ENCODE data around the gene PBX2. TPM values are rescaled to one million over a fixed set of nuclear protein-coding genes. Genes with fewer than 3 reads are reported as not detected.
"Not testable (repeated sequence)": the region's sequence is repeated elsewhere in the genome, so short reads cannot be mapped to it uniquely, and the experiment has no call there.

The PBX2 gene
- total RNA-seq, 1 donor, result 49.5 TPM

DNA sequence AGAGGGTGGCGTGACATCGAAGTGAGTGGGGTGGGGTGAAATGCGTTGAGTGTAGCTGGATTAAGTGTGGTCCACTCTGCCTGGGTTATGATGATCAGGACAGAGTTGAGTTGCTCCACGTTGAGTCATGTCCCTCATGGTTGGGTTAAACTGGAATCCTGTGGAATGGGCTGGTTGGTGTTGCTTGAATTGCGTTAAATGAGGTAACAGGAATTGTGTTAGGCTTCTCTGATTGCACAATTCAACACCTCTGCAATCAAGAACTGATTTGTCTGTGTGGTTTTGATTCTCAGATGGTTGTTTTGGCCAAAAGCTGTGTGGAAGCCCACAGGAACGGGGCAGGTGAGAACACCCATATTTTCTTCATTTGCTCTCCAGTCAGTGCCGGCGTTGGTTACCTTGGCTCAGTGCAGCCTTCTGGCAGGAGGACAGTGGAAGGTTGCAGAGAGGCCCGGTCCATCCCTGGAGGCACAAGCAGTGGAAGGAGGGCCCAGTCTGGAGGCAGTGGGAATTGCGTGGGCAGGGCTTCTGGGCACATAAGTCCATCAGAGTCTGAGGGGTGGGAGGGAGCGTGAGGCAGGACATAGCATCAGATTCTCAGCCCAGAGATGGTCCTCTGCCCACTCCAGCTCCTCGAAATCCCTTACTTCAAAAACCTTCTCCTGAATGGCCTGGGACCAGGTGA lies 22.2 kb upstream of the PBX2 start:
- Histone ChIP-seq H3K27me3 (ENCODE audit: insufficient read depth, low read length) (no peaks in the 10 kb centered on the region), H3K9me3 (ENCODE audit: low read depth, low read length) (no peaks in the 10 kb centered on the region), H3K4me3 (ENCODE audit: low read length) (no peak overlapping the region), H3K4me1 (ENCODE audit: insufficient read depth, low read length) (no peaks in the 10 kb centered on the region)

DNA sequence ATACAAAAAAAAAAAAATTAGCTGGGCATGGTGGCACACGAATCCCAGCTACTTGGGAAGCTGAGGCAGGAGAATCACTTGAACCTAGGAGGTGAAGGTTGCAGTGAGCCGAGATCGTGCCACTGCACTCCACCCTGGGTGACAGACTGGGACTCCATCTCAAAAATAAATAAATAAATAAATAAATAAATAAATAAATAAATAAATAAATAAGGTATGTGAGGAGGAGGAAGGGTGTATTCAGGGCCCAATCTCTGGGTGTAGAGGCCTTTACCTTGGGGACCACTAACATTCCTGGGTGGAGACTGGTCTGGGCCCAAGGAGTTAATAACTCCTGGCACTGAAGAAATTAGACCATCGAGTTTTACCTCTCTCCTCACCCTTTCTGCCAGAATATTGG lies 21.4 kb upstream of the PBX2 start:
- H3K9me3 ChIP-seq (ENCODE audit: low read depth, low read length); H3K4me3 ChIP-seq (ENCODE audit: low read length); H3K4me1 ChIP-seq (ENCODE audit: insufficient read depth, low read length): not testable (repeated sequence)

DNA sequence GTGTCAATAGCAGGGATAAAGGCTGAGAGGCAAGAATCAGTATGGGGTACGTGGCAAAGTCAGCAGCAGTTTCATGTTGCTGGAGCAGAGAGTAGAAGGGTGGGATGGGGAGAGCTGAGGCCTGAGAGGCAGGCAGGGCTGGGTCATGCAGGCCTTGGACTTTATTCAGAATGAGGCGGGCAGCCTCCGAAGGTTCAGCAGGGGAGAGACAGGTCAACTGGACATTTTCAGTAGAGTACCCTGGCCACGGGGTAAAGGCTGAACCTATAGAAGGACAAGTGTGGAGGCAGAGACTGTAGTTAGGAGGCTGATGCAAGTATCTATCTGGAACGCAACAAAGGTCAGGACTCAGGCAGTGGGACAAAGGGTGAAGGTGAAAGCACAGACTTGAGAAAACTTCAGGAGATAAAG lies 20.2 kb upstream of the PBX2 start:
- no peak overlapping the region for H3K4me3 ChIP-seq (ENCODE audit: low read length)
- H3K4me1 ChIP-seq (ENCODE audit: insufficient read depth, low read length), result no peaks in the 10 kb centered on the region
- H3K27me3 ChIP-seq (ENCODE audit: insufficient read depth, low read length), result no peaks in the 10 kb centered on the region
- H3K9me3 ChIP-seq (ENCODE audit: low read depth, low read length), result no peaks in the 10 kb centered on the region

More for the DNA sequence above, 21.4 kb upstream of the PBX2 start:
- H3K27me3 ChIP-seq (ENCODE audit: insufficient read depth, low read length), result not testable (repeated sequence)

DNA sequence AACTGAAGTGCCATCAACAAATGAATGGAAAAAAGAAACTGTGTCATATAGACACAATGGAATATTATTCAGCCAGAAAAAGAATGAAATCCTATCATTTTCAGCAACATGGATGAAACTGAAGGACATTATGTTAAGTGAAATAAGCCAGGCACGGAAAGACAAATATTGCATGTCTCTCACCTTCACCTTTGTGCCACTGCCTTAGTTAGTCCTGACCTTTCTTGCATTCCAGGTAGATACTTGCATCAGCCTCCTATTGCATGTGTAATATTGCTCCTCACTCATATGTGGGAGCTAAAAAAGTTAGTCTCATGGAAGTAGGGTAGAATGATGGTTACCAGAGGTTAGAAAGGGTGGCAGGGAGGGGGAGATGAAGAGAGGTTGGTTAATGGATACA lies 19.0 kb upstream of the PBX2 start:
- Histone ChIP-seq H3K4me3 (ENCODE audit: low read length) (no peak overlapping the region), H3K4me1 (ENCODE audit: insufficient read depth, low read length) (no peaks in the 10 kb centered on the region), H3K9me3 (ENCODE audit: low read depth, low read length) (no peaks in the 10 kb centered on the region), H3K27me3 (ENCODE audit: insufficient read depth, low read length) (no peaks in the 10 kb centered on the region)

DNA sequence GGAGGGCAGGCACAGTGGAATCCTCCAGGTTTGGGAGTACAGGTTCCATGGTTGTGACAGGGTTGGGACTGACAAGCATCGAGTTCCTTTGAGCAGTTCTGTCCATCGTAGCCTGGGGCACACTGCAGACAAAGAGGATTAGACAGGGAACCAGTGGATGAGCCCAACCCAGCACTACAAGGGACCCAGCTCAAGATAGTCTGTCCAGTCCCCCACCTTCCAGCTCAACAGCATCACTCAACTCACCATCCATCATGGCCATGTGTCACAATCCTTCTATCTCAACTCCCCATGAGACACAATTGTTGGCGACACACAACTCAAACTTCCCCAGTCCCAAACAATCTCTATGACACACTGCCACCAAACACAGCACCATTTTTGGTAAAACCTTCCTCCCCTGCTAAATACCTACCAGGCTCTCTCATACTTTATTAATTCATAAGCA lies 14.3 kb upstream of the PBX2 start:
- H3K27me3 ChIP-seq (ENCODE audit: insufficient read depth, low read length), result no peaks in the 10 kb centered on the region
- no peak overlapping the region for H3K4me3 ChIP-seq (ENCODE audit: low read length)
- no peaks in the 10 kb centered on the region for H3K4me1 ChIP-seq (ENCODE audit: insufficient read depth, low read length)
- H3K9me3 ChIP-seq (ENCODE audit: low read depth, low read length), result no peaks in the 10 kb centered on the region

DNA sequence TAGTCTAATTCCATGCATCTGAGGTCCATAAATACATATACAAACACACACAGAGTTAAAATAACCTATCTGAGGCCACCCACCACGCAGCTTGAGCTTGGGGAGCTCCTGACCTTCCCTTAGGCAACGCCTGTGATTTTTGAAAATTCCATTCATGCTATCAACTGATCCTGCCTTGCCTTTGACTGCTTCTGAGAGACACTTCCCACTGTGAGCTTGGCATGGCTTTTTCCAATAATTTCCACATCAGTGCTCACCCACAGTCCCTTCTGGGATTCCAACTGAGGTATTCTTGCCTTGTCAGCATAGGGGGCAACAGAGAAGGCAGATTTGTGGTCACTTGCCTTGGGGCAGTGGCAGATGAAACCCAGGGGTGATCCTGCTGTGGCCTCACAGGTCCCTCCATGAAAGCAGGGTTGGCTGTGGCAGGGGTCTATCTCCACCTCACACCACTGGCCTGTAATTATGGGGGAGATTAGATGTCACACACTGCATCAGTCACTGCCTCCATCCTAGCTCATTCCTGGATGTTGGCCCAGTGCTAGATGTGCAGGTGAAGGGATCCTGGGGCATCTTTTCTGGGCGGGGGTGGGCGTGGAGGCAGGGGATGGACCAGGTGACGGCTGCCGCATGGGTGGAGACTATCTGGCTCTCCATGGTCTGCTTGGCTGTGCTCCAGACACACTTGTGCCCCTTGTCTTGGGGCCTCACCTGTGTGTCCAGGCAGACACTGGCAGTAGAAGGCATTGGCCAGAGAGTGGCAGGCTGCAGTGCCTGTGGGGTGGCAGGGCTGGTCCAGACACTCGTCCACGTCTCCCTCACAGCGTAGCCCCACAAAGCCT lies 13.6 kb upstream of the PBX2 start:
- no peaks in the 10 kb centered on the region for H3K4me1 ChIP-seq (ENCODE audit: insufficient read depth, low read length)
- no peaks in the 10 kb centered on the region for H3K9me3 ChIP-seq (ENCODE audit: low read depth, low read length)
- H3K4me3 ChIP-seq (ENCODE audit: low read length), result no peak overlapping the region
- no peaks in the 10 kb centered on the region for H3K27me3 ChIP-seq (ENCODE audit: insufficient read depth, low read length)

DNA sequence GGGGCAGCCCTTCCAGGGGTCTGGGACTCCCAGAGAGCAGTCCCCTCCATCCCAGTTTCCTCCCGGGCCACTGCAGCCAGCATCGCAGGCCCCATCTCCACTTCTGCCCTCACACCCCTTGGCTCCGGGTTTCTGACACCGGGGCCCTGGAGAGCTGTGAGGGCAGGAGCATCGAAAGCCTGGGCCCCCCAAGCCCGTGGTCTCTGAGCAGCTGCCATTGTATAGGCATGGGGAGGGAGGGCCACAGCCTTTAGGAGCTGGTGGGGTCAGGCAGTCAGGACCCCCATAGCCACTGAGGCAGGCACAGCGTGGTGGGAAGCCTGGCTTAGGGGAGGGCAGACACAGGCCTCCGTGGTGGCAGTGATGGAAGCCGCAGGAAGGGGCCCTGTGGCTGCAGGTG lies 12.2 kb upstream of the PBX2 start:
- Histone ChIP-seq H3K9me3 (ENCODE audit: low read depth, low read length) (no peaks in the 10 kb centered on the region), H3K4me3 (ENCODE audit: low read length) (no peak overlapping the region), H3K4me1 (ENCODE audit: insufficient read depth, low read length) (peaks cover 2% of the 10 kb centered on the region), H3K27me3 (ENCODE audit: insufficient read depth, low read length) (no peaks in the 10 kb centered on the region)

DNA sequence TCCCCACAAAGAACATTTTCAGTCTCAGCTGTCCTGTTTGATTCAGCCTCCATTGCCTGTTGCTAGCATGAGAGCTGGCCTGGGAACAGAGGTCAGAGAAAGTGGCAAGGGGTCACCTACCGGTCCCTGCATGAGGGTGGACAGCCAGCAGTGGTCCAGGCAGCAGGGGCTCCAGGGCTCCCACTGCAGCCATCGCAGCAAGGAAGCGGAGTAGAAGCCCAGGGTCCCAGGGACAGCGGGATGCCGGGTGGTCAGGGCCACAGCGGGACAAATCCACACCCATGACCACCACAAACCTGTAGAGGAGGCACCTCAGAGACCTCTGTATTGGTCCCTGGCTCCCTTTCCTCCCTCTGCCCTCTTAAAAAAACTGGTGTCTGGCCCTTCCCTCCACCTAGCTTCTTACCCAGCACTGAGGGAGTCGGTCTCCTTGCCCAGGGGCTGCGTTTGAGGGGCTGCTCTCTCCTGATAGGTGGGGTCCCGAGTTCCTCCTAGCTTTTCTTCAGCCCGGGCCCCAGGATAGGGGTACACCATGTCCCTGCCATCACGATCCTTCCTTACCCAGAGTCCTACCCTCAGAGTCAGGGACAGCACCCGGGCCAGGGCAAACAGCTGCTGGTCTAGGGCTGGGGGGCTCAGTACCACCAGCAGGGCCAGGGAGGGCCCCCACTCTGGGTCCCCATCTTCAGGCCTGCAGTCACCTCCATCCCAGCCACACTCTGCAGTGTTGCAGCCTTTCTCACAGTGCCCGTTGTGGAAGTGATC lies 10.9 kb upstream of the PBX2 start:
- Histone ChIP-seq H3K9me3 (ENCODE audit: low read depth, low read length) (no peaks in the 10 kb centered on the region), H3K27me3 (ENCODE audit: insufficient read depth, low read length) (no peaks in the 10 kb centered on the region), H3K4me3 (ENCODE audit: low read length) (no peak overlapping the region), H3K4me1 (ENCODE audit: insufficient read depth, low read length) (peaks cover 12% of the 10 kb centered on the region)

DNA sequence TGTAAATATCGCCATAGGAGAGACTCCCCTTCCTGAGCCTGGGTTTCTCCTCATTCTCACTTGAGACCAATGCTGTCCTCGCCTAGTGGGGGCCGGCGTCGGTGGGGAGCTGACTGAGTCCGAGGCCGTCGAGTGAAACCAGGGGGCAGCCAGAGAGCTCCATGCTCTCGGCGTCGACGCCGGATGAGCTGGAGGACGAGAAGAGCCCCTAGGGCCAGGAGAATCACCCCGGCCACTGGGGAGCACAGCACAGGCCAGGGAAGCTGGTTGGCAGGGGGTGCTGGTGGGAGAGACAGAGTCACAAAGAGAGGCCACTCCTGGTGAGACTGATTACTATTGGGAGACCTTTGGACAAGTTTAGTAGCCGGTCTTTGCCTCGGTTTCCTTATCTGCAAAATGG lies 8.9 kb upstream of the PBX2 start:
- H3K4me1 ChIP-seq (ENCODE audit: insufficient read depth, low read length), result peaks cover 26% of the 10 kb centered on the region
- H3K4me3 ChIP-seq (ENCODE audit: low read length), result no peak overlapping the region
- no peaks in the 10 kb centered on the region for H3K9me3 ChIP-seq (ENCODE audit: low read depth, low read length)
- H3K27me3 ChIP-seq (ENCODE audit: insufficient read depth, low read length), result no peaks in the 10 kb centered on the region

DNA sequence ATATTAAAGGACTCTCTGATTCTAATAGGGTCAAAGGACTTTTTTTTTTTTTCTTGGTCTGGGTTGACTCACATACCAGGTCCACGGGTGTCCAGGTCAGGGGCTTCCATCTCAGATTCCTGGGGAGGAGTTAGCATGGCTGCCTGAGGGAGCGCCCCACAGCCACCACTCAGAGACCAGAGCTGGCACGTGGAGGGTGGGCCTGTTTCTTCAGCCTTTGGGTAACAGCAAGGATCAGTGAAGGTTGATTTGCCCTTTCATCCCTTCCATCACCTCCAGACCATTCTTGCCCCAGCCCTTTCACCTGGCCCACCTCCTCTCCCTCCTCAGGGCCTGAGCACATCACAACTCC lies 8.3 kb upstream of the PBX2 start:
- H3K9me3 ChIP-seq (ENCODE audit: low read depth, low read length), result no peaks in the 10 kb centered on the region
- peaks cover 32% of the 10 kb centered on the region for H3K4me1 ChIP-seq (ENCODE audit: insufficient read depth, low read length)
- H3K27me3 ChIP-seq (ENCODE audit: insufficient read depth, low read length), result no peaks in the 10 kb centered on the region
- H3K4me3 ChIP-seq (ENCODE audit: low read length), result no peak overlapping the region

DNA sequence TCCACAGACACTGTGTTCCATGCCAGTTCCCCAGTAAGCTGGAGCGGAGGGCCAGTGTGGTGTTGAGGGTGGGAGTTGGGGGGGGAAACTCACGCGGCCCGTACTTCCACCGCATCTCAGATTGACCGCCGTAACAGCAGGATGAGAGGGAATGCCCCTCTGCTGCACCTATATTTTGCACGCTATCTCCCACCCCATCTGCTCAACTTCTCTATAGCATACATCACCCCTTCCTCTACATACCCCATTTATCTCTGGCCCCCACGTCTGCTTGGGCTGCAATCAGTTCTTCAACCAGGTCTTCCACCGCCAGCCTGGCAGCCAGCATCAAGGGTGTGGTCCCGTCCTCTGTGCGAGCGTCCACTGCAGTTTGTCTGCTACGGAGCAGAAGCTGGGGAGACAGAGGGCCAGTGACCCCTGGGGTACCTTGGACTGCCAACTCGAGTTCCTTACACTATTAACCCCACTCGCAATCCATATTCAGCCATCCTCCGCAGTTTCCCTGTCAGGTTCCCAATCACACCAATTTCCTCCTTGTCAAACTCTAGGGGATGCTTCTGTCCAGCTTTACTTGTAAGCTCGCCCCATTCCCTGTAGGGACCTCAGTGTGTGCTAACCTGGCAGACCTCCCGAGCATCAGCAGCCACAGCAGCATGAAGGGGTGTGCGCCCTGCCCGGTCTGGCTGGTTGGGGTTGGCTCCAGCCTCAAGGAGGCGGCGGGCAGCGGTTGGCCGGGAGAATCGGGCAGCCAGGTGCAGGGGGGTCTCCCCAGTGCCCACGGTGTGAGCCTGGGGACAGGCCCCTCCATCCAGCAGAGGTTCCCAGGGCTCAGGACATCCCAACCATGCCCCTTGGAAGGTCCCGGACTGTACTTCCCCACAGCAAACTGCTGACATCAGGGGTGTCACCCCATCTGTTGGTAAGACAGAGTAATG lies 6.9 kb upstream of the PBX2 start:
- Histone ChIP-seq H3K4me1 (ENCODE audit: insufficient read depth, low read length) (peaks cover 39% of the 10 kb centered on the region), H3K27me3 (ENCODE audit: insufficient read depth, low read length) (no peaks in the 10 kb centered on the region), H3K4me3 (ENCODE audit: low read length) (peak overlapping the region; percentile 98), H3K9me3 (ENCODE audit: low read depth, low read length) (no peaks in the 10 kb centered on the region)

DNA sequence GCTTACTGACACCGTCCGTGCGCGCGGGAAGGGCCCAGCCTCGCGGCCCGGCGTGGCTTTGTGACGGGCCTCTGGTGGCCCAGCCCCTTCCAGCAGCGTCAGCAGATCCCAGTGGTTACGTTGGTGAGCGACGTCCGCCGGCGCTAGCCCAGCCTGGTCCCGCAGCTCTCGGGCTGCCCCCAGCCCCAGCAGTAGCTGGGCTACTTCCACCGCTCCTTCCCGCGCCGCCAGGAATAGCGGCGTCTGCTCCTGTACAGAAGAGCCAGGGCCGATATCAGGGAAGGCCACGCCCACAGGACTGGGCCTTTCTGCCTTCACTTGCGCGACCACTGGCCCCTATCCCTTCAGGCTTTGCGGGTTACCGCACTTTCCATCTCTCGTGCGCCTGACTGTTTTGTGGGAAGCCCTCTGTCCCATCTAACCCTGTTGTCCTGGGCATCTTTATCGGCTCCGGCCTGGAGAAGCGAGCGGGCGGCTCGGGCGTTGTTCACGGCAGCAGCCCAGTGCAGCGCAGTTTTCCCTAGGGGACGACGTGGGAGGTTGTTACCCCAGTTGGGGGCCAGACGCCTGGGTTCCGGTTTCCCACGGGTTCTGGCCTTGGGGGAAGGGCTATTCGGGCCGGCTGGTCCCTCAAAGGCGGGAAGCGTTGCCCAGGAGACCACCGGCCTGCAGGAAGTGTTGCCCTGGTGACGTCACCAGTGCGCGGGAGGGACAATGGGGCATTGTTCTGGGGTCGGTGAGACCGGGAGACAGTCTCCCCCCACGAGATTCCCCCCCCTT lies 6.1 kb upstream of the PBX2 start:
- Histone ChIP-seq H3K4me3 (ENCODE audit: low read length) (peak overlapping the region; percentile 98), H3K9me3 (ENCODE audit: low read depth, low read length) (no peaks in the 10 kb centered on the region), H3K4me1 (ENCODE audit: insufficient read depth, low read length) (peaks cover 43% of the 10 kb centered on the region), H3K27me3 (ENCODE audit: insufficient read depth, low read length) (no peaks in the 10 kb centered on the region)

DNA sequence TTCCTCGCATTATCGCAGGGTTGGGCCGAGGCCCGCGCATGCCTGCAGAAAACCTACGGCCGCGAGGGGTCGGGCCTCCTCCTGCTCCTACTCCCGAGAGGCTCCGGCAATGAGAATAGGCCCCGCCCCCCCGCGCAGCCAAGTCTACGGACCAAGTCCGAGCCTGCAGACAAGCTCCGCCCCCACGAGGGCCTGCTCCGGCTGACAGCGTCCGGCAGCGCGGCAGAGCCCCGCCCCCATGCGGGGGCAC lies 5.6 kb upstream of the PBX2 start:
- peak overlapping the region; percentile 98 for H3K4me3 ChIP-seq (ENCODE audit: low read length)
- H3K4me1 ChIP-seq (ENCODE audit: insufficient read depth, low read length), result peaks cover 48% of the 10 kb centered on the region
- H3K27me3 ChIP-seq (ENCODE audit: insufficient read depth, low read length), result no peaks in the 10 kb centered on the region
- no peaks in the 10 kb centered on the region for H3K9me3 ChIP-seq (ENCODE audit: low read depth, low read length)

Measured in mononuclear cell (primary cell).